ENCODE results near the gene TGM5. TPM values are rescaled to one million over a fixed set of nuclear protein-coding genes. Genes with fewer than 3 reads are reported as not detected.

Gene TGM5
- not detected for total RNA-seq

- no peaks in the 10 kb centered on the region for H3K27me3 ChIP-seq (replicated peaks; ENCODE audit: insufficient read depth)
- DNase-seq (ENCODE audit: low spot score) (no peak), ATAC-seq (ENCODE audit: insufficient number of reproducible peaks, low FRiP score, low read depth) (no peak)
- no peaks in the 10 kb centered on the region for H3K36me3 ChIP-seq
- H3K27ac ChIP-seq, result no peak within 1 kb of the TSS
- H3K9me3 ChIP-seq, result no peaks in the 10 kb centered on the region
- H3K4me1 ChIP-seq (ENCODE audit: control insufficient read depth in 1 of 2, low read depth in 2 of 2), result no peaks in the 10 kb centered on the region
- TF ChIP-seq, protein P1, sequence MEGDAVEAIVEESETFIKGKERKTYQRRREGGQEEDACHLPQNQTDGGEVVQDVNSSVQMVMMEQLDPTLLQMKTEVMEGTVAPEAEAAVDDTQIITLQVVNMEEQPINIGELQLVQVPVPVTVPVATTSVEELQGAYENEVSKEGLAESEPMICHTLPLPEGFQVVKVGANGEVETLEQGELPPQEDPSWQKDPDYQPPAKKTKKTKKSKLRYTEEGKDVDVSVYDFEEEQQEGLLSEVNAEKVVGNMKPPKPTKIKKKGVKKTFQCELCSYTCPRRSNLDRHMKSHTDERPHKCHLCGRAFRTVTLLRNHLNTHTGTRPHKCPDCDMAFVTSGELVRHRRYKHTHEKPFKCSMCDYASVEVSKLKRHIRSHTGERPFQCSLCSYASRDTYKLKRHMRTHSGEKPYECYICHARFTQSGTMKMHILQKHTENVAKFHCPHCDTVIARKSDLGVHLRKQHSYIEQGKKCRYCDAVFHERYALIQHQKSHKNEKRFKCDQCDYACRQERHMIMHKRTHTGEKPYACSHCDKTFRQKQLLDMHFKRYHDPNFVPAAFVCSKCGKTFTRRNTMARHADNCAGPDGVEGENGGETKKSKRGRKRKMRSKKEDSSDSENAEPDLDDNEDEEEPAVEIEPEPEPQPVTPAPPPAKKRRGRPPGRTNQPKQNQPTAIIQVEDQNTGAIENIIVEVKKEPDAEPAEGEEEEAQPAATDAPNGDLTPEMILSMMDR (IDR thresholded peaks at IDR 0.05), result no peak
- H3K4me3 ChIP-seq, result no peak within 1 kb of the TSS
Observed at GRCh38 chr15:43266834-43267233, at the start of gene TGM5. TSS of gene TGM5 (minus strand) at chr15:43266928. CDS start at chr15:43266849, 79 bp downstream.

GRCh38 chr15:43314171-43314570 lies 47.4 kb upstream of the TGM5 start:
- no peaks in the 10 kb centered on the region for H3K36me3 ChIP-seq
- no peak for ATAC-seq (ENCODE audit: insufficient number of reproducible peaks, low FRiP score, low read depth)
- TF ChIP-seq, protein P1 (IDR thresholded peaks at IDR 0.05), result no peak
- H3K4me1 ChIP-seq (ENCODE audit: control insufficient read depth in 1 of 2, low read depth in 2 of 2), result no peaks in the 10 kb centered on the region
- no peaks in the 10 kb centered on the region for H3K27me3 ChIP-seq (replicated peaks; ENCODE audit: insufficient read depth)
- no peak overlapping the region for H3K4me3 ChIP-seq
- DNase-seq (ENCODE audit: low spot score), result no peak
- H3K27ac ChIP-seq, result no peak overlapping the region
- no peaks in the 10 kb centered on the region for H3K9me3 ChIP-seq

GRCh38 chr15:43312378-43312777 lies 45.6 kb upstream of the TGM5 start:
- no peaks in the 10 kb centered on the region for H3K27me3 ChIP-seq (replicated peaks; ENCODE audit: insufficient read depth)

GRCh38 chr15:43302205-43302817 lies 35.6 kb upstream of the TGM5 start, which contains the start of gene TGM7:
TSS of gene TGM7 (minus strand) at chr15:43302255.
- no peaks in the 10 kb centered on the region for H3K27me3 ChIP-seq (replicated peaks; ENCODE audit: insufficient read depth)
- no peaks in the 10 kb centered on the region for H3K4me1 ChIP-seq (ENCODE audit: control insufficient read depth in 1 of 2, low read depth in 2 of 2)
- H3K36me3 ChIP-seq, result no peaks in the 10 kb centered on the region
- ATAC-seq (ENCODE audit: insufficient number of reproducible peaks, low FRiP score, low read depth) (no peak), DNase-seq (ENCODE audit: low spot score) (no peak)
- no peaks in the 10 kb centered on the region for H3K9me3 ChIP-seq
- H3K27ac ChIP-seq, result no peak within 1 kb of the TSS
- TF ChIP-seq, protein P1 (IDR thresholded peaks at IDR 0.05), result no peak
- no peak within 1 kb of the TSS for H3K4me3 ChIP-seq

More at GRCh38 chr15:43312378-43312777, 45.6 kb upstream of the TGM5 start:
- Histone ChIP-seq H3K4me3 (no peak overlapping the region), H3K36me3 (no peaks in the 10 kb centered on the region), H3K27ac (no peak overlapping the region), H3K4me1 (ENCODE audit: control insufficient read depth in 1 of 2, low read depth in 2 of 2) (no peaks in the 10 kb centered on the region), H3K9me3 (no peaks in the 10 kb centered on the region)
- TF ChIP-seq, protein P1 (IDR thresholded peaks at IDR 0.05), result no peak
- ATAC-seq (ENCODE audit: insufficient number of reproducible peaks, low FRiP score, low read depth), result no peak
- DNase-seq (ENCODE audit: low spot score), result no peak

- TF ChIP-seq, protein P1 (IDR thresholded peaks at IDR 0.05), result no peak
- Histone ChIP-seq H3K9me3 (no peaks in the 10 kb centered on the region), H3K4me3 (no peak overlapping the region), H3K4me1 (ENCODE audit: control insufficient read depth in 1 of 2, low read depth in 2 of 2) (no peaks in the 10 kb centered on the region), H3K27ac (no peak overlapping the region), H3K36me3 (no peaks in the 10 kb centered on the region), H3K27me3 (replicated peaks; ENCODE audit: insufficient read depth) (no peaks in the 10 kb centered on the region)
- no peak for ATAC-seq (ENCODE audit: insufficient number of reproducible peaks, low FRiP score, low read depth)
- no peak for DNase-seq (ENCODE audit: low spot score)
Observed at GRCh38 chr15:43299884-43300283, 33.2 kb upstream of the TGM5 start.
